Upper lobe of left lung (tissue), 6 donors: ENCODE measurements around the gene RNF41. TPM values are rescaled to one million over a fixed set of nuclear protein-coding genes. Genes with fewer than 3 reads are reported as not detected.

Experiments
- ATAC-seq, 2 donors: fragments of 200-7000 bp; cut with Tn5 transposase; one replicate each; pipeline ENCODE4 v1.9.1; 2022; ENCODE audit warnings: mild to moderate bottlenecking in 2 of 2, moderate library complexity in 2 of 2; ENCODE audit not compliant: low FRiP score in 2 of 2
- DNase-seq, 2 donors: peaks; one replicate each; pipeline ENCODE4 v3.0.0-alpha.2; 2019 to 2020
- H3K27ac ChIP-seq, 4 donors: fragments of 200-600 bp; sonication (generic); one replicate each; pipeline ENCODE4 v1.5.1; 2016 to 2019
- H3K27me3 ChIP-seq, 4 donors: fragments of 200-600 bp; sonication (generic); one replicate each; pipeline ENCODE4 v1.5.1; 2017 to 2019
- H3K36me3 ChIP-seq, 4 donors: fragments of 200-600 bp; sonication (generic); one replicate each; pipeline ENCODE4 v1.5.1; 2016 to 2019
- H3K4me1 ChIP-seq, 4 donors: fragments of 200-600 bp; sonication (generic); one replicate each; pipeline ENCODE4 v1.5.1; 2018 to 2019
- H3K4me3 ChIP-seq, 4 donors: fragments of 200-600 bp; sonication (generic); one replicate each; pipeline ENCODE4 v1.5.1; 2017 to 2019; ENCODE audit warnings: mild to moderate bottlenecking in 2 of 4, moderate library complexity in 1 of 4
- H3K9me3 ChIP-seq, 4 donors: fragments of 200-600 bp; sonication (generic); one replicate each; pipeline ENCODE4 v1.5.1; 2018 to 2019
- EP300 ChIP-seq, 4 donors: sonication (generic); formaldehyde crosslinking; IDR thresholded peaks; one replicate each; pipeline ENCODE4 v1.5.1; 2017; ENCODE audit warnings: antibody characterized with exemption in 4 of 4, control low read depth in 2 of 4
- POLR2A ChIP-seq, 4 donors: fragments of 450-650 bp; IDR thresholded peaks; one replicate each; pipeline ENCODE4 v1.5.1; 2016 to 2017; ENCODE audit warnings: antibody characterized with exemption in 4 of 4, mild to moderate bottlenecking in 2 of 4
- POLR2AphosphoS5 ChIP-seq, 2 donors: sonication (generic); formaldehyde crosslinking; IDR thresholded peaks; one replicate each; pipeline ENCODE4 v1.5.1; 2017; ENCODE audit warnings: antibody characterized with exemption in 2 of 2
- WGBS, 2 donors: methylation state at CpG; one replicate each; pipeline ENCODE4 v1.1.5; 2017 to 2018; 5-methylcytosine and 5-hydroxymethylcytosine counted together
- total RNA-seq, 6 donors: library from RNA; depleted of rRNA in 4 of 6; stranded (reverse); fragments of >200 nt in 4 of 6; gene quantifications; one replicate each; pipeline versions ENCODE4 v1.1.0 to v1.2.1, GENCODE V29; 2016 to 2021
- TF ChIP-seq, protein P1 (sequence below), 6 experiments: fragments of 450-650 bp in 4 of 6; fragments of 200-600 bp in 2 of 6; sonication (generic) in 2 of 6; IDR thresholded peaks; one replicate each; pipeline ENCODE4 v1.5.1; 2016 to 2019; ENCODE audit warnings: antibody characterized with exemption in 6 of 6
- donor health status: DM: no; HTN: no; CAD: no; lungs with moderate emphysema.
- donor health status: DM: no; HTN: yes; CAD: no; lungs with severe emphysema.

Gene RNF41
- total RNA-seq, 6 donors from 2014 or later, result 38.8 to 94.3 (median 62.1) TPM

- ATAC-seq (peak; percentile 92 to 93), DNase-seq (peak; percentile 98)
- H3K27ac ChIP-seq, result peak within 1 kb of the TSS; percentile 96 to 100 (median 96)
- peak within 1 kb of the TSS; percentile 58 to 65 (median 60) for H3K4me3 ChIP-seq
- H3K27me3 ChIP-seq, result no peaks in the 10 kb centered on the region
- H3K36me3 ChIP-seq, result peaks cover 0 to 13% (median 0%) of the 10 kb centered on the region in 4 donors
- WGBS, 2 donors, result 0 to 1% methylated on average over 13 to 27 of the region's 41 CpGs
- H3K4me1 ChIP-seq, result peaks cover 37 to 51% (median 41%) of the 10 kb centered on the region in 4 donors
- TF ChIP-seq, protein P1, sequence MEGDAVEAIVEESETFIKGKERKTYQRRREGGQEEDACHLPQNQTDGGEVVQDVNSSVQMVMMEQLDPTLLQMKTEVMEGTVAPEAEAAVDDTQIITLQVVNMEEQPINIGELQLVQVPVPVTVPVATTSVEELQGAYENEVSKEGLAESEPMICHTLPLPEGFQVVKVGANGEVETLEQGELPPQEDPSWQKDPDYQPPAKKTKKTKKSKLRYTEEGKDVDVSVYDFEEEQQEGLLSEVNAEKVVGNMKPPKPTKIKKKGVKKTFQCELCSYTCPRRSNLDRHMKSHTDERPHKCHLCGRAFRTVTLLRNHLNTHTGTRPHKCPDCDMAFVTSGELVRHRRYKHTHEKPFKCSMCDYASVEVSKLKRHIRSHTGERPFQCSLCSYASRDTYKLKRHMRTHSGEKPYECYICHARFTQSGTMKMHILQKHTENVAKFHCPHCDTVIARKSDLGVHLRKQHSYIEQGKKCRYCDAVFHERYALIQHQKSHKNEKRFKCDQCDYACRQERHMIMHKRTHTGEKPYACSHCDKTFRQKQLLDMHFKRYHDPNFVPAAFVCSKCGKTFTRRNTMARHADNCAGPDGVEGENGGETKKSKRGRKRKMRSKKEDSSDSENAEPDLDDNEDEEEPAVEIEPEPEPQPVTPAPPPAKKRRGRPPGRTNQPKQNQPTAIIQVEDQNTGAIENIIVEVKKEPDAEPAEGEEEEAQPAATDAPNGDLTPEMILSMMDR (IDR thresholded peaks at IDR 0.05), result peak; percentile 90 to 99 (median 97)
- TF ChIP-seq EP300 (IDR thresholded peaks at IDR 0.05), result no peak
- TF ChIP-seq POLR2AphosphoS5 (IDR thresholded peaks at IDR 0.05), result peak; percentile 67 to 74
- peak in 2 of 4 donors; percentile 18 to 46 for TF ChIP-seq POLR2A (IDR thresholded peaks at IDR 0.05)
- no peaks in the 10 kb centered on the region for H3K9me3 ChIP-seq
These were observed 2.5 kb upstream of the RNF41 start, which contains the start of gene NABP2 for GRCh38 chr12:56224102-56224701. Gene NABP2, plus strand, starts transcription at chr12:56224342. Its CDS starts 515 bp downstream, at chr12:56224857.

GRCh38 chr12:56223571-56224101 lies 1.9 kb upstream of the RNF41 start:
- TF ChIP-seq POLR2A (IDR thresholded peaks at IDR 0.05) (no peak), POLR2AphosphoS5 (IDR thresholded peaks at IDR 0.05) (no peak), EP300 (IDR thresholded peaks at IDR 0.05) (no peak)
- TF ChIP-seq, protein P1 (IDR thresholded peaks at IDR 0.05), result no peak
- Histone ChIP-seq H3K4me3 (peak overlapping the region in 3 of 4 donors; percentile 58 to 65 (median 62)), H3K27me3 (no peaks in the 10 kb centered on the region), H3K9me3 (no peaks in the 10 kb centered on the region), H3K36me3 (peaks cover 0 to 7% (median 0%) of the 10 kb centered on the region in 4 donors), H3K4me1 (peaks cover 37 to 52% (median 41%) of the 10 kb centered on the region in 4 donors), H3K27ac (peak overlapping the region; percentile 74 to 100 (median 90))
- DNase-seq (no peak), ATAC-seq (no peak)
- WGBS, 2 donors, result 25 to 32% methylated on average over 15 of the region's 15 CpGs

GRCh38 chr12:56222531-56222895 lies 791 bp upstream of the RNF41 start:
- H3K4me3 ChIP-seq, result peak overlapping the region; percentile 26 to 96 (median 84)
- no peak for DNase-seq
- no peaks in the 10 kb centered on the region for H3K27me3 ChIP-seq
- no peak for ATAC-seq
- H3K9me3 ChIP-seq, result no peaks in the 10 kb centered on the region
- peaks cover 0 to 5% (median 0%) of the 10 kb centered on the region in 4 donors for H3K36me3 ChIP-seq
- H3K4me1 ChIP-seq, result peaks cover 38 to 52% (median 41%) of the 10 kb centered on the region in 4 donors
- 5 to 20% methylated on average over 4 of the region's 4 CpGs for WGBS, 2 donors
- TF ChIP-seq POLR2AphosphoS5 (IDR thresholded peaks at IDR 0.05), result no peak
- TF ChIP-seq POLR2A (IDR thresholded peaks at IDR 0.05), result no peak
- TF ChIP-seq, protein P1 (IDR thresholded peaks at IDR 0.05), result no peak
- TF ChIP-seq EP300 (IDR thresholded peaks at IDR 0.05), result no peak
- H3K27ac ChIP-seq, result peak overlapping the region; percentile 96 to 100 (median 96)

DNA sequence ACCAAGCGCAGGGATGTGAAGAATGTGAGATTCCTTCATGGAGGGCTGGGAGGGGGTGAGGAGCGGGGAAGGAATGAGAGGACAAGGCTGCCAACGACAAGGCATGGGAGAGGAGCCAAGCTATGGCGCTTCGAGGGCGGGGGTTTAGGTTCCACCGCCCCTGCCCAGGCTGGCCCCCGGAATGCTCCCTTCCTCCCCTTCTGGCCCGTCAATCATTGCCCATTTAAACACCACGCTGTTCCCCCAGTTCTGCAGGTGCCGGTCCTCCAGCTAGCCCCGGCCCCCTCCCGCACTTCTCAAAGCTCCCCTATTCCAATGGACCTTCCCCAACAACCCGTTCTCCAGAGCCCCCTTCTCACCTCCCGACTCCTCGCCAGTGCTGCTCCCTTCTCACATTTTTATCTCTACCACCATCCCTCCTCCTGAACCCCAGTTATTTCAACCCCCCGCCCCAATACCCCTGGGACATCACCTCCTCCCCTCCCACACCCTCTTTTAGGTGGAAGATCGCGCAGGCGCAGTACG lies 428 bp downstream of the RNF41 start:
- ATAC-seq (peak; percentile 57 to 59), DNase-seq (peak; percentile 40 to 78)
- TF ChIP-seq POLR2A (IDR thresholded peaks at IDR 0.05), result no peak
- TF ChIP-seq POLR2AphosphoS5 (IDR thresholded peaks at IDR 0.05), result no peak
- TF ChIP-seq, protein P1 (IDR thresholded peaks at IDR 0.05), result no peak
- TF ChIP-seq EP300 (IDR thresholded peaks at IDR 0.05), result no peak
- no peaks in the 10 kb centered on the region for H3K27me3 ChIP-seq
- no peaks in the 10 kb centered on the region for H3K9me3 ChIP-seq
- peak overlapping the region; percentile 96 to 100 (median 96) for H3K27ac ChIP-seq
- WGBS, 2 donors, result 1 to 2% methylated on average over 21 of the region's 21 CpGs
- H3K4me3 ChIP-seq, result peak overlapping the region; percentile 79 to 96 (median 84)
- H3K36me3 ChIP-seq, result peaks cover 0 to 12% (median 3%) of the 10 kb centered on the region in 4 donors
- peaks cover 39 to 52% (median 42%) of the 10 kb centered on the region in 4 donors for H3K4me1 ChIP-seq
